ENCODE measurements around the gene FAM234B. TPM values are rescaled to one million over a fixed set of nuclear protein-coding genes. Genes with fewer than 3 reads are reported as not detected.

Gene FAM234B
- polyA plus RNA-seq (2013, experiment 1 of 2; ENCODE audit: insufficient read length): 3.9 TPM
- 4.4 TPM for polyA plus RNA-seq (2013, experiment 2 of 2; ENCODE audit: insufficient read length)

- DNase-seq: peak; percentile 61
These were observed at the start of gene FAM234B for GRCh38 chr12:13044002-13044905. TSS of gene FAM234B (plus strand) at chr12:13044381. CDS start at chr12:13044404, 23 bp downstream.

GRCh38 chr12:12995088-12995487, 49.1 kb upstream of the FAM234B start:
- DNase-seq: no peak

- no peak for DNase-seq
These were observed 48.0 kb upstream of the FAM234B start for GRCh38 chr12:12996209-12996608.

GRCh38 chr12:12997156-12997555, 47.0 kb upstream of the FAM234B start:
- no peak for DNase-seq

- DNase-seq: no peak
These were observed 46.4 kb upstream of the FAM234B start for GRCh38 chr12:12997734-12998133.

- no peak for DNase-seq
These were observed 45.9 kb upstream of the FAM234B start for GRCh38 chr12:12998248-12998647.

- DNase-seq: peak; percentile 44
These were observed 44.8 kb upstream of the FAM234B start for GRCh38 chr12:12999271-12999958.

- peak; percentile 93 for DNase-seq
These were observed 44.1 kb upstream of the FAM234B start, which contains the start of gene HEBP1 for GRCh38 chr12:12999959-13000615. TSS of gene HEBP1 (minus strand) at chr12:13000265. CDS start at chr12:13000114, 151 bp downstream.

GRCh38 chr12:13000616-13000924, 43.6 kb upstream of the FAM234B start:
- no peak for DNase-seq

- DNase-seq: peak; percentile 68
These were observed 43.0 kb upstream of the FAM234B start for GRCh38 chr12:13000925-13001774.

- DNase-seq: no peak
These were observed 42.5 kb upstream of the FAM234B start for GRCh38 chr12:13001775-13002040.

- DNase-seq: no peak
These were observed 41.7 kb upstream of the FAM234B start for GRCh38 chr12:13002301-13003097.

GRCh38 chr12:13004361-13004760, 39.8 kb upstream of the FAM234B start:
- DNase-seq: no peak

- no peak for DNase-seq
These were observed 39.2 kb upstream of the FAM234B start for GRCh38 chr12:13004986-13005385.

GRCh38 chr12:13005649-13006048, 38.5 kb upstream of the FAM234B start:
- DNase-seq: no peak

GRCh38 chr12:13007496-13008233, 36.5 kb upstream of the FAM234B start:
- DNase-seq: no peak

- DNase-seq: peak; percentile 52
These were observed 35.3 kb upstream of the FAM234B start for GRCh38 chr12:13008741-13009380.

- DNase-seq: no peak
These were observed 33.1 kb upstream of the FAM234B start for GRCh38 chr12:13011098-13011497.

GRCh38 chr12:13022851-13023271, 21.3 kb upstream of the FAM234B start:
- DNase-seq: no peak
